Neural progenitor cell (in vitro differentiated cells): ENCODE results near the gene ZNF469. TPM values are rescaled to one million over a fixed set of nuclear protein-coding genes. Genes with fewer than 3 reads are reported as not detected.

ENCODE experiments used
- DNase-seq: peaks from one replicate; pipeline ENCODE4 v3.0.0-alpha.2; 2016; ENCODE audit warnings: low spot score
- H2AFZ ChIP-seq: fragments of 200-600 bp; sonication (generic); replicated peaks from 2 replicates; pipeline ENCODE4 v1.6.1; 2016; ENCODE audit warnings: antibody characterized with exemption
- H3F3A ChIP-seq: fragments of 200-600 bp; sonication (generic); 2 replicates; pipeline ENCODE4 v1.6.1; 2016; ENCODE audit warnings: antibody characterized with exemption, low read depth
- H3K27ac ChIP-seq: fragments of 200-600 bp; sonication (generic); 2 replicates; pipeline ENCODE4 v1.5.1; 2016; ENCODE audit warnings: mild to moderate bottlenecking
- H3K27me3 ChIP-seq: fragments of 200-600 bp; sonication (generic); 2 replicates; pipeline ENCODE4 v1.6.1; 2016; ENCODE audit warnings: mild to moderate bottlenecking, moderate library complexity
- H3K36me3 ChIP-seq: fragments of 200-600 bp; sonication (generic); 2 replicates; pipeline ENCODE4 v1.5.1; 2016
- H3K4me1 ChIP-seq: fragments of 200-600 bp; sonication (generic); 2 replicates; pipeline ENCODE4 v1.6.1; 2016; ENCODE audit warnings: mixed run types
- H3K4me2 ChIP-seq: fragments of 200-600 bp; sonication (generic); 2 replicates; pipeline ENCODE4 v1.6.1; 2016
- H3K4me3 ChIP-seq: fragments of 200-600 bp; sonication (generic); 2 replicates; pipeline ENCODE4 v1.5.1; 2016
- H3K79me2 ChIP-seq: fragments of 200-600 bp; sonication (generic); 2 replicates; pipeline ENCODE4 v1.6.1; 2016; ENCODE audit warnings: low read depth
- H3K9ac ChIP-seq: fragments of 200-600 bp; sonication (generic); 2 replicates; pipeline ENCODE4 v1.6.1; 2016
- H3K9me3 ChIP-seq: fragments of 200-600 bp; sonication (generic); 2 replicates; pipeline ENCODE4 v1.5.1; 2016; ENCODE audit warnings: low read depth
- H4K20me1 ChIP-seq: fragments of 200-600 bp; sonication (generic); 2 replicates; pipeline ENCODE4 v1.6.1; 2016; ENCODE audit warnings: low read depth
- H3K27ac Mint-ChIP-seq: 3 replicates; pipeline ENCODE4 v1.8.0; 2021; ENCODE audit warnings: mixed read lengths
- H3K27me3 Mint-ChIP-seq: 2 replicates; pipeline ENCODE4 v1.8.0; 2022; ENCODE audit warnings: low read depth, mild to moderate bottlenecking, inconsistent platforms, moderate library complexity, mixed read lengths; ENCODE audit not compliant: insufficient read depth
- H3K36me3 Mint-ChIP-seq: 3 replicates; pipeline ENCODE4 v1.8.0; 2021; ENCODE audit warnings: mixed read lengths
- H3K4me1 Mint-ChIP-seq: 3 replicates; pipeline ENCODE4 v1.8.0; 2021; ENCODE audit warnings: mixed read lengths
- H3K4me3 Mint-ChIP-seq: 3 replicates; pipeline ENCODE4 v1.8.0; 2021; ENCODE audit warnings: mild to moderate bottlenecking, moderate library complexity, mixed read lengths
- H3K9me3 Mint-ChIP-seq: 3 replicates; pipeline ENCODE4 v1.8.0; 2020; ENCODE audit warnings: mixed read lengths
- CTCF ChIP-seq: fragments of 200-600 bp; sonication (generic); IDR thresholded peaks from 2 replicates; pipeline ENCODE4 v1.5.1; 2017; ENCODE audit warnings: antibody characterized with exemption, mild to moderate bottlenecking
- EZH2 ChIP-seq: fragments of 200-600 bp; sonication (generic); IDR thresholded peaks from 2 replicates; pipeline ENCODE4 v1.6.1; 2017; ENCODE audit warnings: antibody characterized with exemption, mild to moderate bottlenecking, moderate library complexity
- EZH2phosphoT487 ChIP-seq: fragments of 200-600 bp; sonication (generic); IDR thresholded peaks from 2 replicates; pipeline ENCODE4 v1.6.1; 2017; ENCODE audit warnings: antibody characterized with exemption
- total RNA-seq: library from RNA; depleted of rRNA; stranded (reverse); fragments of >200 nt; gene quantifications from 2 replicates; pipeline ENCODE4 v1.2.3, GENCODE V29; 2015; ENCODE audit warnings: low replicate concordance

Gene ZNF469
- total RNA-seq, 1 donor from 2014 or later, result 0.02 TPM

- Mint-ChIP-seq H3K27ac (peak overlapping the region; percentile 82), H3K27me3 (peaks cover 8% of the 10 kb centered on the region), H3K4me3 (no peak overlapping the region), H3K9me3 (no peaks in the 10 kb centered on the region), H3K4me1 (peaks cover 5% of the 10 kb centered on the region), H3K36me3 (no peaks in the 10 kb centered on the region)
- no peaks in the 10 kb centered on the region for H3F3A ChIP-seq
- no peaks in the 10 kb centered on the region for H3K4me1 ChIP-seq
- H3K4me3 ChIP-seq, result no peak overlapping the region
- no peaks in the 10 kb centered on the region for H3K79me2 ChIP-seq
- H3K27ac ChIP-seq, result no peak overlapping the region
- no peaks in the 10 kb centered on the region for H3K9me3 ChIP-seq
- H3K4me2 ChIP-seq, result no peak overlapping the region
- H3K27me3 ChIP-seq, result no peaks in the 10 kb centered on the region
- no peaks in the 10 kb centered on the region for H4K20me1 ChIP-seq
- TF ChIP-seq EZH2 (no peak), CTCF (no peak), EZH2phosphoT487 (no peak)
- DNase-seq, result no peak
- no peaks in the 10 kb centered on the region for H3K36me3 ChIP-seq
- H2AFZ ChIP-seq, result no peak overlapping the region
- no peak overlapping the region for H3K9ac ChIP-seq
These were observed 37.0 kb downstream of the ZNF469 start for GRCh38 chr16:88419790-88420189.

DNA sequence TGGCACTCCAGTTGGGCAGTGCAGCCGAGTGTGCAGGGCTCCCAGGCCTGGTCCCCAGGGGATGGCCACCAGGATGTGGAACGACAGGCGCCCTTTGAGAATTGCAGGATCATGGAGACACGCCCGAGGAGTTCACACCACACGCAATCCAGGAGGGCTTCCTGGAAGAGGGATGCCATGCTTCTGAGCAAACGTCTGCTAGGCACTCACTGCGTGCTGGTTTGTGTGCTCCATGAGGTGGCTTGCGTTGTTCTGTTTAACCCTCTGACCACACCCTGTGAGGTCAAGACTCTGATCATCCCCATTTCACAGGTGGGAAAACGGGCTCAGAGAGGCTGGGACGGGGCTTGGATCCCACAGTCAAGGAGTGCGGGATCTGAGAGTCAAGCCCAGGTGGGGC, 37.7 kb downstream of the ZNF469 start:
- Histone ChIP-seq H3K79me2 (no peaks in the 10 kb centered on the region), H3K27ac (no peak overlapping the region), H3K4me2 (no peak overlapping the region), H3K9ac (no peak overlapping the region), H3K4me1 (no peaks in the 10 kb centered on the region), H4K20me1 (no peaks in the 10 kb centered on the region), H3K4me3 (no peak overlapping the region), H3K9me3 (no peaks in the 10 kb centered on the region), H3K36me3 (no peaks in the 10 kb centered on the region), H3F3A (no peaks in the 10 kb centered on the region), H3K27me3 (no peaks in the 10 kb centered on the region), H2AFZ (no peak overlapping the region)
- Mint-ChIP-seq H3K4me1 (peaks cover 5% of the 10 kb centered on the region), H3K27ac (no peak overlapping the region), H3K4me3 (no peak overlapping the region), H3K27me3 (peaks cover 8% of the 10 kb centered on the region), H3K9me3 (no peaks in the 10 kb centered on the region), H3K36me3 (no peaks in the 10 kb centered on the region)
- DNase-seq, result no peak
- TF ChIP-seq CTCF, result no peak
- TF ChIP-seq EZH2phosphoT487, result no peak

GRCh38 chr16:88421301-88421700, 38.5 kb downstream of the ZNF469 start:
- Histone ChIP-seq H2AFZ (no peak overlapping the region), H3K4me3 (no peak overlapping the region), H3K27me3 (no peaks in the 10 kb centered on the region), H3K79me2 (no peaks in the 10 kb centered on the region), H3F3A (no peaks in the 10 kb centered on the region), H3K4me1 (no peaks in the 10 kb centered on the region), H3K4me2 (no peak overlapping the region), H3K27ac (no peak overlapping the region), H3K36me3 (no peaks in the 10 kb centered on the region), H3K9ac (no peak overlapping the region), H3K9me3 (no peaks in the 10 kb centered on the region), H4K20me1 (no peaks in the 10 kb centered on the region)
- Mint-ChIP-seq H3K9me3 (no peaks in the 10 kb centered on the region), H3K27ac (no peak overlapping the region), H3K36me3 (no peaks in the 10 kb centered on the region), H3K27me3 (peaks cover 6% of the 10 kb centered on the region), H3K4me3 (no peak overlapping the region), H3K4me1 (peaks cover 5% of the 10 kb centered on the region)
- no peak for DNase-seq
- no peak for TF ChIP-seq CTCF
- TF ChIP-seq EZH2phosphoT487, result no peak
- TF ChIP-seq EZH2, result no peak
